ENCODE results near the gene CHCHD6.

DNA sequence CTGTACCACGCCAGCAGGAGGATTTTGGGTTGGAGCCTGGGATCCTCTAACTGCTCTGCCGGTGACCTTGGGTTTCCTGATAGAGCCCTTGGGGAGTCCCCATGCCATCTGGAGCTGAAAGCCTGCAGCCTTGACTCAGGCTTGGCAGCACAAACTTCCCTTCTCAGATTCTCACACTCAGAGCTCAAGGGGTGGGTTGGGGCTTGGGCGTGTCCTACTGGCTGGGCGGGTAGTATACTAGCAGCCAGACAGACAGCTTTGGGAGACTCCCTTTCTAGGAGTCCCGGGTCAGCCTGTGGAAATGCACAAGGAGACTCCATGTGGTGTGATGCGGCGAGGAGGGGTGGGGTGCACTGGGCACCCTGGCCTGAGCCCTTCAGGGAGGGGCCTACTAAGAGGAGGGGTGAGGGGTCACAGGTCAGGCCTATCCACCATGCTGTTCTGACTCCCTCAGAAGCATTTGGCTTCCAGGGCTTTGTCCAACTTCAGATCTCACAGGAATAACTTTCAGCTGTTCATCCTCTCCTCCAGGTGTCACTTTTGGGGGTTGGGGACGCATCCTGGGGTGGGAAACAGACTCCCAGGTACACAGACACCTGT lies 257.3 kb downstream of the CHCHD6 start:
- TF ChIP-seq EZH2 (IDR thresholded peaks at IDR 0.05; ENCODE audit: borderline replicate concordance, insufficient read depth, low read length, poor library complexity, severe bottlenecking) (no peak), POLR2AphosphoS5 (IDR thresholded peaks at IDR 0.05) (no peak), TAF1 (IDR thresholded peaks at IDR 0.05; ENCODE audit: low read depth) (no peak), RAD21 (conservative IDR thresholded peaks at IDR 0.05) (no peak), MXI1 (conservative IDR thresholded peaks at IDR 0.05; ENCODE audit: poor library complexity, severe bottlenecking) (no peak), EP300 (conservative IDR thresholded peaks at IDR 0.05; ENCODE audit: poor library complexity, severe bottlenecking) (no peak), SMC3 (conservative IDR thresholded peaks at IDR 0.05; ENCODE audit: poor library complexity) (no peak)
- TF ChIP-seq, protein P1, sequence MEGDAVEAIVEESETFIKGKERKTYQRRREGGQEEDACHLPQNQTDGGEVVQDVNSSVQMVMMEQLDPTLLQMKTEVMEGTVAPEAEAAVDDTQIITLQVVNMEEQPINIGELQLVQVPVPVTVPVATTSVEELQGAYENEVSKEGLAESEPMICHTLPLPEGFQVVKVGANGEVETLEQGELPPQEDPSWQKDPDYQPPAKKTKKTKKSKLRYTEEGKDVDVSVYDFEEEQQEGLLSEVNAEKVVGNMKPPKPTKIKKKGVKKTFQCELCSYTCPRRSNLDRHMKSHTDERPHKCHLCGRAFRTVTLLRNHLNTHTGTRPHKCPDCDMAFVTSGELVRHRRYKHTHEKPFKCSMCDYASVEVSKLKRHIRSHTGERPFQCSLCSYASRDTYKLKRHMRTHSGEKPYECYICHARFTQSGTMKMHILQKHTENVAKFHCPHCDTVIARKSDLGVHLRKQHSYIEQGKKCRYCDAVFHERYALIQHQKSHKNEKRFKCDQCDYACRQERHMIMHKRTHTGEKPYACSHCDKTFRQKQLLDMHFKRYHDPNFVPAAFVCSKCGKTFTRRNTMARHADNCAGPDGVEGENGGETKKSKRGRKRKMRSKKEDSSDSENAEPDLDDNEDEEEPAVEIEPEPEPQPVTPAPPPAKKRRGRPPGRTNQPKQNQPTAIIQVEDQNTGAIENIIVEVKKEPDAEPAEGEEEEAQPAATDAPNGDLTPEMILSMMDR (IDR thresholded peaks at IDR 0.05; ENCODE audit: poor library complexity, severe bottlenecking): no peak
- TF ChIP-seq, protein P2, sequence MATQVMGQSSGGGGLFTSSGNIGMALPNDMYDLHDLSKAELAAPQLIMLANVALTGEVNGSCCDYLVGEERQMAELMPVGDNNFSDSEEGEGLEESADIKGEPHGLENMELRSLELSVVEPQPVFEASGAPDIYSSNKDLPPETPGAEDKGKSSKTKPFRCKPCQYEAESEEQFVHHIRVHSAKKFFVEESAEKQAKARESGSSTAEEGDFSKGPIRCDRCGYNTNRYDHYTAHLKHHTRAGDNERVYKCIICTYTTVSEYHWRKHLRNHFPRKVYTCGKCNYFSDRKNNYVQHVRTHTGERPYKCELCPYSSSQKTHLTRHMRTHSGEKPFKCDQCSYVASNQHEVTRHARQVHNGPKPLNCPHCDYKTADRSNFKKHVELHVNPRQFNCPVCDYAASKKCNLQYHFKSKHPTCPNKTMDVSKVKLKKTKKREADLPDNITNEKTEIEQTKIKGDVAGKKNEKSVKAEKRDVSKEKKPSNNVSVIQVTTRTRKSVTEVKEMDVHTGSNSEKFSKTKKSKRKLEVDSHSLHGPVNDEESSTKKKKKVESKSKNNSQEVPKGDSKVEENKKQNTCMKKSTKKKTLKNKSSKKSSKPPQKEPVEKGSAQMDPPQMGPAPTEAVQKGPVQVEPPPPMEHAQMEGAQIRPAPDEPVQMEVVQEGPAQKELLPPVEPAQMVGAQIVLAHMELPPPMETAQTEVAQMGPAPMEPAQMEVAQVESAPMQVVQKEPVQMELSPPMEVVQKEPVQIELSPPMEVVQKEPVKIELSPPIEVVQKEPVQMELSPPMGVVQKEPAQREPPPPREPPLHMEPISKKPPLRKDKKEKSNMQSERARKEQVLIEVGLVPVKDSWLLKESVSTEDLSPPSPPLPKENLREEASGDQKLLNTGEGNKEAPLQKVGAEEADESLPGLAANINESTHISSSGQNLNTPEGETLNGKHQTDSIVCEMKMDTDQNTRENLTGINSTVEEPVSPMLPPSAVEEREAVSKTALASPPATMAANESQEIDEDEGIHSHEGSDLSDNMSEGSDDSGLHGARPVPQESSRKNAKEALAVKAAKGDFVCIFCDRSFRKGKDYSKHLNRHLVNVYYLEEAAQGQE (IDR thresholded peaks at IDR 0.05; ENCODE audit: borderline replicate concordance): no peak

All from neural cell (in vitro differentiated cells).